WERI-Rb-1 (cell line): Measurements from ENCODE around the gene NDEL1.

Experiments used
- DNase-seq: peaks from one replicate; pipeline ENCODE4 v3.0.0-alpha.2; 2020
- H3K27ac ChIP-seq: fragments of 250-450 bp; sonication (Bioruptor Pico); 2 replicates; pipeline ENCODE4 v1.5.1; 2020; ENCODE audit warnings: mild to moderate bottlenecking, moderate library complexity
- H3K27me3 ChIP-seq: fragments of 250-450 bp; sonication (Bioruptor Pico); 2 replicates; pipeline ENCODE4 v1.5.1; 2021; ENCODE audit warnings: mild to moderate bottlenecking, low read depth, moderate library complexity; ENCODE audit not compliant: insufficient read depth, severe bottlenecking
- H3K36me3 ChIP-seq: fragments of 250-450 bp; sonication (Bioruptor Pico); 2 replicates; pipeline ENCODE4 v1.5.1; 2020; ENCODE audit warnings: mild to moderate bottlenecking, moderate library complexity
- H3K4me3 ChIP-seq: 2 replicates; pipeline ENCODE4 v1.5.1; 2011; ENCODE audit warnings: low read depth, mild to moderate bottlenecking, control low read depth, low read length
- H3K9me3 ChIP-seq: fragments of 250-450 bp; sonication (Bioruptor Pico); 2 replicates; pipeline ENCODE4 v1.5.1; 2021; ENCODE audit warnings: mild to moderate bottlenecking, moderate library complexity; ENCODE audit not compliant: severe bottlenecking
- TF ChIP-seq, protein P1 (sequence below): IDR thresholded peaks from 2 replicates; pipeline ENCODE4 v1.5.1; 2011; ENCODE audit warnings: low read depth, mild to moderate bottlenecking, control low read depth, inconsistent platforms, low read length

The NDEL1 gene

DNA sequence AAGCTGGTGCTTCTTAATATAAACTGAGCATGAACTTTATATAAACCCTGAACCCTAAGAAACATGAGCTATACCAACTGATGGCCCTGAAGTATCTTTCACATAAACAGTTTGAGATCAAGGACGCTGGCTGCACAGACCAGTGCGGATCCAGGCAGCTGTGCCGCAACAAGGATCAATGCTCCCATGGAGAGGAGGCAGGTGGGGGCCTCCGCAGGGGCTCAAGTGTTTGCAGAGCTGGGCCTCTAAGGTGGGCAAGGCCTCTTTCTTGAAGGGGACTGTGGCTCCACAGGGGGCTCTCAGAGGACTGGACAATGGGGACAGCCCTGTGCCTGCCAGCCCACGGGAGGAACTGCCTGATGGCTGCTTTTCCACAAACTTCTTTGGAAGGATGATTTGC is 46.0 kb downstream of the NDEL1 start:
- H3K36me3 ChIP-seq = peaks cover 96% of the 10 kb centered on the region
- TF ChIP-seq, protein P1, sequence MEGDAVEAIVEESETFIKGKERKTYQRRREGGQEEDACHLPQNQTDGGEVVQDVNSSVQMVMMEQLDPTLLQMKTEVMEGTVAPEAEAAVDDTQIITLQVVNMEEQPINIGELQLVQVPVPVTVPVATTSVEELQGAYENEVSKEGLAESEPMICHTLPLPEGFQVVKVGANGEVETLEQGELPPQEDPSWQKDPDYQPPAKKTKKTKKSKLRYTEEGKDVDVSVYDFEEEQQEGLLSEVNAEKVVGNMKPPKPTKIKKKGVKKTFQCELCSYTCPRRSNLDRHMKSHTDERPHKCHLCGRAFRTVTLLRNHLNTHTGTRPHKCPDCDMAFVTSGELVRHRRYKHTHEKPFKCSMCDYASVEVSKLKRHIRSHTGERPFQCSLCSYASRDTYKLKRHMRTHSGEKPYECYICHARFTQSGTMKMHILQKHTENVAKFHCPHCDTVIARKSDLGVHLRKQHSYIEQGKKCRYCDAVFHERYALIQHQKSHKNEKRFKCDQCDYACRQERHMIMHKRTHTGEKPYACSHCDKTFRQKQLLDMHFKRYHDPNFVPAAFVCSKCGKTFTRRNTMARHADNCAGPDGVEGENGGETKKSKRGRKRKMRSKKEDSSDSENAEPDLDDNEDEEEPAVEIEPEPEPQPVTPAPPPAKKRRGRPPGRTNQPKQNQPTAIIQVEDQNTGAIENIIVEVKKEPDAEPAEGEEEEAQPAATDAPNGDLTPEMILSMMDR = no peak
- H3K27ac ChIP-seq = no peak overlapping the region
- H3K27me3 ChIP-seq = no peaks in the 10 kb centered on the region
- DNase-seq = no peak
- no peaks in the 10 kb centered on the region for H3K9me3 ChIP-seq
- no peak overlapping the region for H3K4me3 ChIP-seq

DNA sequence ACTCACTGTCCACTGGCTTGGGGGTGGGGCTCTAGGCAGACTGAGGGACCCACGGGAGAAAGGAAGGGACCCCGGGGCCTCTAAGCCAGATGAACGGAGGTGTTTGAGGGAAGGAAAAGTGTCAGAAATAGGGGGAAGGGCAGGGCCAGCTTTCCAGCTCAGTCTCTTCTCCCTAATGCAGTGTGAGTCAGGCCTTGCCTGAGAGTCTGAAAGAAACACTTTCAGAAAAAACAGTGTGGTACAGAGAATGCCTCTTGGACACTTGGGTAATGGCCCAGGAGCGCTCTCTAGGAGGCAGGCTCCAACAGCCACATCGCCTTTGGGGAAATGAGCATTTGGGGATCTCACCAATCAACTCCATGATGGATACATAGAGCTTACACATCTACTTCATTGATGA is 46.9 kb downstream of the NDEL1 start:
- H3K36me3 ChIP-seq = peaks cover 96% of the 10 kb centered on the region
- no peaks in the 10 kb centered on the region for H3K9me3 ChIP-seq
- no peak overlapping the region for H3K27ac ChIP-seq
- H3K4me3 ChIP-seq = no peak overlapping the region
- no peaks in the 10 kb centered on the region for H3K27me3 ChIP-seq
- TF ChIP-seq, protein P1 = no peak
- no peak for DNase-seq

DNA sequence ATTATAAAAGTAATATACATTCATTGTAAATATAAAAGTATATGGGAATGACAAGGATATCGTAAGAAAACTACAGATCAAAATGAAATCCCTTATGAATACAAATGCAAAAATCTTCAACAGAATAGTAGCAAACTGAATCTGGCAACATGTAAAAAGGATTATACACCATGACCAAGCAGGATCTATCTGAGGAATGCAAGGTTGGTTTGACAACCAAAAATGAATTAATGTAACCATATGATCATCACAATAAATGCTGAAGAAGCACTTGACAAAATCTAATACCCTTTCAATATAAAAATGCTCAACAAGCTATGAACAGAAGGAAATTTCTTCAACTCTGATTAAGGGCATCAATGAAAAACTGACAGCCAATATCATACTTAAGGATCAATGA is 48.8 kb downstream of the NDEL1 start:
- TF ChIP-seq, protein P1 = no peak

DNA sequence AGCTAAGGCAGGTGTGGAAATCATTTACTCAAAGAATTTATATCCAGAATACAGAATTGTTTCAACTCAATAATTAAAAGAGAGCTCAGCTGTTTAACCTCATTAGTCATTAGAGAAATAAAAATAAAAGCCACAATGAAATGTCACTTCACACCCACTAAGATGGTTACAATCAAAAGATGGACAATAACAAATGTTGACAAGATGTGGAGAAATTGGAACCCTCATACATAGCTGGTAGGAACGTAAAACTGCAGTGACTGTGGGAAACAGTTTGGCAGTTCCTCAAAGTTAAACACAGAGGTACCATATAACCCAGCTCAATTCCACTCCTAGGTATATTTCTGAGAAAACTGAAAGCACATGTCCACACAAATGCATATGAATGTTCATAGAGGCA is 49.8 kb downstream of the NDEL1 start:
- Histone ChIP-seq H3K27ac (no peak overlapping the region), H3K4me3 (no peak overlapping the region), H3K36me3 (peaks cover 94% of the 10 kb centered on the region), H3K9me3 (no peaks in the 10 kb centered on the region), H3K27me3 (no peaks in the 10 kb centered on the region)
- DNase-seq = no peak
- TF ChIP-seq, protein P1 = no peak

More for the DNA sequence above, 48.8 kb downstream of the NDEL1 start:
- Histone ChIP-seq H3K36me3 (peaks cover 95% of the 10 kb centered on the region), H3K27ac (no peak overlapping the region), H3K4me3 (no peak overlapping the region), H3K27me3 (no peaks in the 10 kb centered on the region), H3K9me3 (no peaks in the 10 kb centered on the region)
- no peak for DNase-seq

DNA sequence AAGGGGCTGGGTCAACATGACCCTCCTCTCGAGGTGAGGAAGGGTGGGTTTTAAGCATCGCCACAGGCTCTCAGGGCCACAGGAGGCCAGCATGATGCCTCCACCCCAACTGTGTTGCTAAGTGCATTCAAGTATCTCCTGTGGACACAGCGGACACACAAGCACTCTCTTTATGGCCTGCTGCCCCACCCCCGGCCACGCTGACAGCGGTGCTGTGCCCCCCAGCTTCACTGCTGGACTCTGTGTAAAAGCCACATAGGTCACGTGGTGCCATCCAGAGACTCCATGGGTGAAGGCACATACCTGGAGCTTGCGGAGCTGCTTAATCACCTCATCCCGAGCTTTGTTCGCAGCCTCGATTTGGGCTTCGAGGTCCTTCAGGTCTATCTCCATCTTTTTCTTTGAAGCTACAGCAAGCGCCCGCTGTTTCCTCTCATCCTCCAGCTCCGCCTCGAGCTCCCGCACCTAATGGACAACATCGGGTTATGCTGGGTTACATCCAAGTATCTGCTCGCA is 51.5 kb downstream of the NDEL1 start:
- H3K9me3 ChIP-seq = no peaks in the 10 kb centered on the region
- H3K27me3 ChIP-seq = no peaks in the 10 kb centered on the region
- H3K4me3 ChIP-seq = no peak overlapping the region
- no peak for DNase-seq
- no peak overlapping the region for H3K27ac ChIP-seq
- TF ChIP-seq, protein P1 = no peak
- H3K36me3 ChIP-seq = peaks cover 95% of the 10 kb centered on the region

DNA sequence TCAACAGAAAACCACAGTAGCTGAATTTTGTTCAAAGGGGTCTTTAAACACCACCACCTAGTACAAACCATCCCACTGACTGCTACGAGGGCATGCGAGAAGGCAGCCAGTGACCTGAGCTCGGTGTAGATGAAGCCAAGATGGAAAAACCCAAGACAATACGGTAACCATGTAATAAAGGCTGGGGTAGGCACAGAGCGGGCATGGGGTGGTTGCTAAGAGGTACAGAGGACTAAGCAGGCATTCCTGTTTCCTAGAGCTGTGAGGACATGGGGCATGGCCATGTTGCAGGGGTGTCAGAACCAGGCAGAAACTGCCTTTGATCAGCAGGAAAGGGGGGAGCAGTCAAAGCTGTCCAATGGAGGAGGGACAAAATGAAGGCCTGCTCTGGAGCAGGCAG is 52.1 kb downstream of the NDEL1 start:
- no peak overlapping the region for H3K27ac ChIP-seq
- H3K36me3 ChIP-seq = peaks cover 95% of the 10 kb centered on the region
- no peaks in the 10 kb centered on the region for H3K9me3 ChIP-seq
- H3K4me3 ChIP-seq = no peak overlapping the region
- TF ChIP-seq, protein P1 = no peak
- DNase-seq = no peak
- H3K27me3 ChIP-seq = no peaks in the 10 kb centered on the region
